Neutrophil (primary cell): Measurements from ENCODE around the gene SEC14L6.
"Not testable (repeated sequence)": the region's sequence is repeated elsewhere in the genome, so short reads cannot be mapped to it uniquely, and the experiment has no call there.

Experiments used
- H3K27ac ChIP-seq: fragments of 200-600 bp; sonication (generic); 2 replicates; pipeline ENCODE4 v1.5.1; 2016; ENCODE audit warnings: mild to moderate bottlenecking, moderate library complexity
- H3K27me3 ChIP-seq: fragments of 200-600 bp; sonication (generic); 2 replicates; pipeline ENCODE4 v1.6.0; 2016; ENCODE audit warnings: mild to moderate bottlenecking
- H3K36me3 ChIP-seq: fragments of 200-600 bp; sonication (generic); 2 replicates; pipeline ENCODE4 v1.5.1; 2017
- H3K4me1 ChIP-seq, 2 experiments: fragments of 200-600 bp in 1 of 2; sonication (generic) in 1 of 2; 1 replicate in 1 of 2; 2 replicates in 1 of 2; pipeline versions ENCODE4 v1.5.1 to v1.6.1; 2013 to 2016; ENCODE audit warnings: low read depth in 1 of 2, low read length in 1 of 2, mild to moderate bottlenecking in 1 of 2, moderate library complexity in 1 of 2; ENCODE audit not compliant: control insufficient read depth in 1 of 2, insufficient read depth in 1 of 2
- H3K4me3 ChIP-seq, 2 experiments: fragments of 200-600 bp in 1 of 2; sonication (generic) in 1 of 2; 1 replicate in 1 of 2; 2 replicates in 1 of 2; pipeline ENCODE4 v1.5.1; 2013 to 2016; ENCODE audit warnings: low read depth in 1 of 2, low read length in 1 of 2, mild to moderate bottlenecking in 1 of 2, moderate library complexity in 1 of 2
- H3K9me3 ChIP-seq: fragments of 200-600 bp; sonication (generic); 2 replicates; pipeline ENCODE4 v1.5.1; 2016
- TF ChIP-seq, protein P1 (sequence below): fragments of 200-600 bp; sonication (generic); IDR thresholded peaks from 2 replicates; pipeline ENCODE4 v1.5.1; 2016; ENCODE audit warnings: antibody characterized with exemption

Gene SEC14L6

DNA sequence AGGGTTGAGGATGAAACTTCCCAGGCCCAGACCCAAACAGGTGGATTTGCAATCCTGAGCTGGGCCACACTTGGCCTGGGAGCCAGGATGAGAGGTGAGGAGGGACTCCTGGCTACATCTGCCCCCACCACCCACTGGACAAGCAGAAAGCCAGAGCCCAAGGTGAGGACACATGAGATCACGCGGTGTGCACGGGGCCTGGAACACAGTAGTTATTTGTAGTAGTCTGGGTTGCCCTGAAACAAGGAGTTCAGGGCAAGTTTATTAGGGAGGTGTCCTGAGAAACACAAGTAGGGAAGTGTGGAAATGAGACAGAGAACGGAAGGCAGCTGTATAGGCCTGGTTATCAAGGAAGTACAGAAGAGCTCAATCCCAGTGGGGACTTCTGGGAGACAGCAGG, 647 bp upstream of the SEC14L6 start:
- Histone ChIP-seq H3K27me3 (peaks cover 39% of the 10 kb centered on the region), H3K4me3 (no peak overlapping the region), H3K9me3 (no peaks in the 10 kb centered on the region), H3K27ac (no peak overlapping the region), H3K4me1 (no peaks in the 10 kb centered on the region), H3K36me3 (no peaks in the 10 kb centered on the region)
- TF ChIP-seq, protein P1, sequence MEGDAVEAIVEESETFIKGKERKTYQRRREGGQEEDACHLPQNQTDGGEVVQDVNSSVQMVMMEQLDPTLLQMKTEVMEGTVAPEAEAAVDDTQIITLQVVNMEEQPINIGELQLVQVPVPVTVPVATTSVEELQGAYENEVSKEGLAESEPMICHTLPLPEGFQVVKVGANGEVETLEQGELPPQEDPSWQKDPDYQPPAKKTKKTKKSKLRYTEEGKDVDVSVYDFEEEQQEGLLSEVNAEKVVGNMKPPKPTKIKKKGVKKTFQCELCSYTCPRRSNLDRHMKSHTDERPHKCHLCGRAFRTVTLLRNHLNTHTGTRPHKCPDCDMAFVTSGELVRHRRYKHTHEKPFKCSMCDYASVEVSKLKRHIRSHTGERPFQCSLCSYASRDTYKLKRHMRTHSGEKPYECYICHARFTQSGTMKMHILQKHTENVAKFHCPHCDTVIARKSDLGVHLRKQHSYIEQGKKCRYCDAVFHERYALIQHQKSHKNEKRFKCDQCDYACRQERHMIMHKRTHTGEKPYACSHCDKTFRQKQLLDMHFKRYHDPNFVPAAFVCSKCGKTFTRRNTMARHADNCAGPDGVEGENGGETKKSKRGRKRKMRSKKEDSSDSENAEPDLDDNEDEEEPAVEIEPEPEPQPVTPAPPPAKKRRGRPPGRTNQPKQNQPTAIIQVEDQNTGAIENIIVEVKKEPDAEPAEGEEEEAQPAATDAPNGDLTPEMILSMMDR = no peak

GRCh38 chr22:30542811-30543188, 3.7 kb downstream of the SEC14L6 start:
- Histone ChIP-seq H3K9me3 (no peaks in the 10 kb centered on the region), H3K4me1 (no peaks in the 10 kb centered on the region), H3K4me3 (no peak overlapping the region), H3K27me3 (peaks cover 72% of the 10 kb centered on the region), H3K27ac (no peak overlapping the region), H3K36me3 (no peaks in the 10 kb centered on the region)
- TF ChIP-seq, protein P1 = no peak

DNA sequence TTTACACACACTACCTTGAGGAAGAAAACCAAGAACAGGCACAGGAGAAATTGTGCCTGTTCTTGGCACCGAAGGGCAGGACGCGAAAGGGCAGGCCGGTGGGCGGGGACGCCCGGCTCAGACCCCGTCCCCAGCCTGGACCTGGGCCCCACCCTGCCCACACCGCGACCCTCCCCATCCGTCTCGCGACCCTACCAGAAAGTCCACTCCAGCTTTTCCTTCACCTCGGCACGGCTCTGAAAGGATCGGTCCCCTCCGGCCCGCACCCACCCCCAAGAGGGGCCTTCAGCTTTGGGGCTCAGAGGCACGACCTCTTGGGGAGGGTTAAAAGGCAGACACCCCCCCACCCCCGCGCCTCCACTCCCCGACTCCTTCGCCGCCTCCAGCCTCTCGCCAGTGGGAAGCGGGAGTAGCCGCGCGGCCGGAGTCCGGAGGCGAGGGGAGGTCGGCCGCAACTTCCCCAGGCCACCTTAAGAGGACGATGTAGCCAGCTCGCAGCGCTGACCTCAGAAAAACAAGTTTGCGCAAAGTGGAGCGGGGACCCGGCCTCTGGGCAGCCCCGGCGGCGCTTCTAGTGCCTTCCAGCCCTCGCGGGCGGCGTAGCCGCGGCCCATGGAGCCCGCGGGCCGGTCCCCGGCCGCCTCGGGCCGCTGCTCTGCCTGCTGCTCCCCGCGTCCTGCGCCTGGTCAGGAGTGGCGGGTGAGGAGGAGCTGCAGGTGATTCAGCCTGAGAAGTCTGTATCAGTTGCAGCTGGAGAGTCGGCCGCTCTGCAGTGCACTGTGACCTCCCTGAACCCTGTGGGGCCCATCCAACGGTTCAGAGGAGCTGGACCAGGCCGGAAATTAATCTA, 4.4 kb downstream of the SEC14L6 start:
- Histone ChIP-seq H3K36me3 (no peaks in the 10 kb centered on the region), H3K4me1 (no peaks in the 10 kb centered on the region), H3K27me3 (peaks cover 72% of the 10 kb centered on the region), H3K9me3 (no peaks in the 10 kb centered on the region), H3K27ac (no peak overlapping the region), H3K4me3 (no peak overlapping the region)
- TF ChIP-seq, protein P1 = no peak

DNA sequence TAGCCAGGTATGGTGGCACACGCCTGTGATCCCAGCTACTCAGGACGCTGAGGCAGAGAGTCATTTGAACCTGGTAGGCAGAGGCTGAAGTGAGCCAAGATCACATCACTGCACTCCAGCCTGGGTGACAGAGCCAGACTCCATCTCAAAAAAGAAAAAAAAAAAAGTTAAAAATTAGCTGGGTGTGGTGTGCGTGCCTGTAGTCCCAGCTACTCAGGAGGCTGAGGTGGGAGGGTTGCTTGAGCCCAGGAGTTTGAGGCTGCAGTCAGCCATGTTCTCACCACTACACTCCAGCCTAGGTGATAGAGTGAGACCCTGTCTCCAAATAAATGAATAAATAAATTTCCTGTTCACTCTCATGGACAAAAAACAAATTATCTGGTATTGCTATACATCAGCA, 5.0 kb downstream of the SEC14L6 start:
- not testable (repeated sequence) for H3K4me3 ChIP-seq, H3K9me3 ChIP-seq, H3K36me3 ChIP-seq, H3K27ac ChIP-seq, H3K4me1 ChIP-seq
- peaks cover 72% of the 10 kb centered on the region for H3K27me3 ChIP-seq

DNA sequence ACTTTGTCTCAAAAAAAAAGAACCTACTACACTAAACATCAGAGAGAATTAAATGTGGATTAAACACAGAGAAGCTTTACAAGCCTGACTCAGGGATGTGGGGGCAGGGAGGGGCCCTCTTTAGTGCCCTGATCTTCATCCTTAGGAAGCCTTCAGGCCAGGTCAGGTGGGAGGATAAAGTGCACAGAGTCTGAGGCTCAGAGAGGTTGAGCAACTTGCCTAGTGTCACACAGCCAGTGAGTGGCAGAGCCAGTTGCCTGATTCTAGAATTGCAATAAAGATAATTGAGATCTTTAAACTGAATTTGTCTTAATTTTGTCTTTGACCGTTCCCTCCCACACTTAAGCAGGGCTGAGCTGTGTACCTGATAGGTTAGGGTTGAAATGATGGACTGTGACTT, 7.2 kb downstream of the SEC14L6 start:
- H3K9me3 ChIP-seq = no peaks in the 10 kb centered on the region
- TF ChIP-seq, protein P1 = no peak
- no peak overlapping the region for H3K4me3 ChIP-seq
- no peaks in the 10 kb centered on the region for H3K4me1 ChIP-seq
- no peaks in the 10 kb centered on the region for H3K36me3 ChIP-seq
- H3K27ac ChIP-seq = no peak overlapping the region
- peaks cover 61% of the 10 kb centered on the region for H3K27me3 ChIP-seq

- H3K4me1 ChIP-seq = no peaks in the 10 kb centered on the region
- H3K27ac ChIP-seq = no peak overlapping the region
- TF ChIP-seq, protein P1 = no peak
- H3K36me3 ChIP-seq = no peaks in the 10 kb centered on the region
- H3K27me3 ChIP-seq = peaks cover 50% of the 10 kb centered on the region
- H3K9me3 ChIP-seq = no peaks in the 10 kb centered on the region
- no peak overlapping the region for H3K4me3 ChIP-seq
Measured at GRCh38 chr22:30538280-30538679, 8.3 kb downstream of the SEC14L6 start.
